ENCODE measurements around the gene ITGA11. TPM values are rescaled to one million over a fixed set of nuclear protein-coding genes. Genes with fewer than 3 reads are reported as not detected.
"Not testable (repeated sequence)": the region's sequence is repeated elsewhere in the genome, so short reads cannot be mapped to it uniquely, and the experiment has no call there.

The ITGA11 gene
- total RNA-seq, 1 donor from 2014 or later: 23.5 TPM

GRCh38 chr15:68403161-68403941, 28.6 kb downstream of the ITGA11 start:
- ATAC-seq (no peak), DNase-seq (no peak)
- intact Hi-C loops (cut with micrococcal nuclease): no loop called here

- ATAC-seq: no peak
- no peak for DNase-seq
- intact Hi-C loops (cut with micrococcal nuclease): no loop called here
These were observed 29.4 kb downstream of the ITGA11 start for GRCh38 chr15:68402432-68403160.

GRCh38 chr15:68401496-68402431, 30.2 kb downstream of the ITGA11 start:
- intact Hi-C loops (cut with micrococcal nuclease): no loop called here
- DNase-seq (no peak), ATAC-seq (no peak)

- DNase-seq: no peak
- intact Hi-C loops (cut with micrococcal nuclease): no loop called here
These were observed 31.9 kb downstream of the ITGA11 start for GRCh38 chr15:68400066-68400456.

GRCh38 chr15:68399096-68400065, 32.6 kb downstream of the ITGA11 start:
- ATAC-seq: no peak
- intact Hi-C loops (cut with micrococcal nuclease): no loop called here
- DNase-seq: no peak

More at GRCh38 chr15:68400066-68400456, 31.9 kb downstream of the ITGA11 start:
- ATAC-seq: no peak

GRCh38 chr15:68397999-68398398, 34.0 kb downstream of the ITGA11 start:
- intact Hi-C loops (cut with micrococcal nuclease); ATAC-seq; DNase-seq: not testable (repeated sequence)

GRCh38 chr15:68396068-68396467, 35.9 kb downstream of the ITGA11 start:
- no peak for ATAC-seq
- intact Hi-C loops (cut with micrococcal nuclease): no loop called here
- DNase-seq: no peak

- intact Hi-C loops (cut with micrococcal nuclease): no loop called here
- no peak for DNase-seq
- no peak for ATAC-seq
These were observed 40.8 kb downstream of the ITGA11 start for GRCh38 chr15:68391121-68391520.

GRCh38 chr15:68389936-68390817, 41.8 kb downstream of the ITGA11 start:
- intact Hi-C loops (cut with micrococcal nuclease): no loop called here
- DNase-seq (no peak), ATAC-seq (no peak)

- intact Hi-C loops (cut with micrococcal nuclease): no loop called here
- DNase-seq (no peak), ATAC-seq (no peak)
These were observed 42.7 kb downstream of the ITGA11 start for GRCh38 chr15:68389041-68389930.

- ATAC-seq (no peak), DNase-seq (no peak)
- intact Hi-C loops (cut with micrococcal nuclease): no loop called here
These were observed 44.4 kb downstream of the ITGA11 start for GRCh38 chr15:68387381-68388143.

GRCh38 chr15:68386587-68387288, 45.2 kb downstream of the ITGA11 start:
- ATAC-seq (no peak), DNase-seq (no peak)
- intact Hi-C loops (cut with micrococcal nuclease): no loop called here

GRCh38 chr15:68385671-68386586, 46.0 kb downstream of the ITGA11 start:
- intact Hi-C loops (cut with micrococcal nuclease): no loop called here
- ATAC-seq (no peak), DNase-seq (no peak)

GRCh38 chr15:68385240-68385561, 46.8 kb downstream of the ITGA11 start:
- DNase-seq (no peak), ATAC-seq (no peak)
- intact Hi-C loops (cut with micrococcal nuclease): no loop called here

Data from left ventricle myocardium superior (tissue), 1 donor.